HG03039 (cell line): ENCODE data around the gene HOXA6.

Experiments
- ATAC-seq: cut with Tn5 transposase; IDR thresholded peaks from one replicate; pipeline ENCODE4 v1.9.1; 2021; ENCODE audit warnings: mild to moderate bottlenecking, moderate library complexity; ENCODE audit not compliant: unreplicated experiment

Gene HOXA6

GRCh38 chr7:27141137-27141922 lies 6.2 kb downstream of the HOXA6 start:
- no peak for ATAC-seq

GRCh38 chr7:27140126-27140857 lies 7.3 kb downstream of the HOXA6 start:
- ATAC-seq, result no peak

GRCh38 chr7:27139334-27140125 lies 8.0 kb downstream of the HOXA6 start:
- no peak for ATAC-seq

- ATAC-seq, result no peak
These were observed 8.6 kb downstream of the HOXA6 start for GRCh38 chr7:27138985-27139333.

- ATAC-seq, result no peak
These were observed 9.1 kb downstream of the HOXA6 start for GRCh38 chr7:27138472-27138871.

GRCh38 chr7:27137640-27138315 lies 9.8 kb downstream of the HOXA6 start:
- ATAC-seq, result no peak

- ATAC-seq, result peak; percentile 49
These were observed 13.2 kb downstream of the HOXA6 start for GRCh38 chr7:27134392-27134791.

GRCh38 chr7:27133409-27134231 lies 14.0 kb downstream of the HOXA6 start:
- no peak for ATAC-seq

- ATAC-seq, result no peak
These were observed 14.6 kb downstream of the HOXA6 start for GRCh38 chr7:27132978-27133377.

GRCh38 chr7:27132214-27132613 lies 15.4 kb downstream of the HOXA6 start:
- no peak for ATAC-seq

- ATAC-seq, result no peak
These were observed 16.2 kb downstream of the HOXA6 start for GRCh38 chr7:27131390-27131819.

GRCh38 chr7:27130540-27131389 lies 16.8 kb downstream of the HOXA6 start, which contains the start of gene HOXA4:
Gene HOXA4 (minus strand): TSS chr7:27130757. CDS start chr7:27130733, 24 bp downstream.
- no peak for ATAC-seq

GRCh38 chr7:27129729-27130539 lies 17.6 kb downstream of the HOXA6 start:
- no peak for ATAC-seq

- no peak for ATAC-seq
These were observed 18.5 kb downstream of the HOXA6 start for GRCh38 chr7:27128776-27129728.

- no peak for ATAC-seq
These were observed 19.5 kb downstream of the HOXA6 start for GRCh38 chr7:27128034-27128433.

GRCh38 chr7:27126596-27127327 lies 20.8 kb downstream of the HOXA6 start:
- ATAC-seq, result no peak
